WTC11 (cell line): ENCODE results near the gene BHLHE40. TPM values are rescaled to one million over a fixed set of nuclear protein-coding genes. Genes with fewer than 3 reads are reported as not detected.
A peak's percentile ranks its signal among the peaks of the same experiment; 100 is the strongest.

ENCODE experiments used
- ATAC-seq: fragments of 200-7000 bp; cut with Tn5 transposase; 2 replicates; pipeline ENCODE4 v1.10.0; 2021; ENCODE audit warnings: mild to moderate bottlenecking, moderate library complexity
- CTCF ChIA-PET: fragments of 300-600 bp; sonication (Branson Sonifier 250); formaldehyde crosslinking; loops from one replicate; lab custom pipeline; 2021; ENCODE audit warnings: antibody characterized with exemption; lab: Charles Lee
- POLR2A ChIA-PET: fragments of 350-600 bp; sonication (Branson Sonifier 250); formaldehyde crosslinking; loops from one replicate; lab custom pipeline; 2021; ENCODE audit warnings: antibody characterized with exemption; lab: Charles Lee
- DNase-seq: peaks from one replicate; pipeline ENCODE4 v3.0.0; 2021; ENCODE audit warnings: low spot score
- H3K27ac Mint-ChIP-seq: 2 replicates; pipeline ENCODE4 v1.8.0; 2021; ENCODE audit warnings: mixed read lengths
- H3K27me3 Mint-ChIP-seq: 2 replicates; pipeline ENCODE4 v1.8.0; 2021; ENCODE audit warnings: low read depth, mild to moderate bottlenecking, moderate library complexity, mixed read lengths
- H3K36me3 Mint-ChIP-seq: 2 replicates; pipeline ENCODE4 v1.8.0; 2021; ENCODE audit warnings: mixed read lengths
- H3K4me1 Mint-ChIP-seq: 2 replicates; pipeline ENCODE4 v1.8.0; 2022; ENCODE audit warnings: mixed read lengths
- H3K4me3 Mint-ChIP-seq: 2 replicates; pipeline ENCODE4 v1.8.0; 2021; ENCODE audit warnings: mild to moderate bottlenecking, moderate library complexity, mixed read lengths
- H3K9me3 Mint-ChIP-seq: 2 replicates; pipeline ENCODE4 v1.8.0; 2021; ENCODE audit warnings: mixed read lengths
- ARID4B ChIP-seq: sonication (generic); formaldehyde crosslinking; IDR thresholded peaks from 2 replicates; pipeline ENCODE4 v1.8.0; 2023; ENCODE audit warnings: missing genetic modification reagents, mild to moderate bottlenecking, borderline replicate concordance
- ATF2 ChIP-seq: sonication (generic); formaldehyde crosslinking; IDR thresholded peaks from 2 replicates; pipeline ENCODE4 v1.8.1; 2022; ENCODE audit warnings: low read depth, missing genetic modification reagents, borderline replicate concordance
- ATF6 ChIP-seq: sonication (generic); formaldehyde crosslinking; IDR thresholded peaks from 2 replicates; pipeline ENCODE4 v1.8.1; 2023; ENCODE audit warnings: mild to moderate bottlenecking, missing genetic modification reagents
- CTCF ChIP-seq: fragments of 200-600 bp; IDR thresholded peaks from 2 replicates; pipeline ENCODE4 v1.8.0; 2022; ENCODE audit warnings: antibody characterized with exemption
- E2F5 ChIP-seq: sonication (generic); formaldehyde crosslinking; IDR thresholded peaks from 2 replicates; pipeline ENCODE4 v1.8.1; 2022; ENCODE audit warnings: mild to moderate bottlenecking, moderate library complexity, missing genetic modification reagents
- EMX1 ChIP-seq: fragments of 250-450 bp; sonication (Bioruptor Pico); IDR thresholded peaks from 2 replicates; pipeline ENCODE4 v1.8.0; 2021; ENCODE audit warnings: mild to moderate bottlenecking
- FOXK1 ChIP-seq: sonication (generic); formaldehyde crosslinking; IDR thresholded peaks from 2 replicates; pipeline ENCODE4 v1.8.0; 2022; ENCODE audit warnings: mild to moderate bottlenecking, moderate library complexity, missing genetic modification reagents
- GRHL2 ChIP-seq: fragments of 250-450 bp; sonication (Bioruptor Pico); IDR thresholded peaks from 2 replicates; pipeline ENCODE4 v1.8.0; 2022; ENCODE audit warnings: mild to moderate bottlenecking, moderate library complexity; ENCODE audit not compliant: insufficient replicate concordance, severe bottlenecking
- HMGA2 ChIP-seq: fragments of 250-450 bp; sonication (Bioruptor Pico); IDR thresholded peaks from 2 replicates; pipeline ENCODE4 v1.4.0; 2021; ENCODE audit warnings: mild to moderate bottlenecking, moderate library complexity
- JUN ChIP-seq: sonication (generic); formaldehyde crosslinking; IDR thresholded peaks from 2 replicates; pipeline ENCODE4 v1.8.0; 2023; ENCODE audit warnings: mild to moderate bottlenecking, missing genetic modification reagents
- MXD4 ChIP-seq: fragments of 250-450 bp; sonication (Bioruptor Pico); IDR thresholded peaks from 2 replicates; pipeline ENCODE4 v1.8.0; 2021; ENCODE audit warnings: mild to moderate bottlenecking, moderate library complexity, borderline replicate concordance
- NFE2L1 ChIP-seq: sonication (generic); formaldehyde crosslinking; IDR thresholded peaks from 2 replicates; pipeline ENCODE4 v1.8.1; 2023; ENCODE audit warnings: missing genetic modification reagents
- SP1 ChIP-seq: sonication (generic); formaldehyde crosslinking; conservative IDR thresholded peaks from 2 replicates; pipeline ENCODE4 v1.8.1; 2022; ENCODE audit warnings: missing genetic modification reagents
- TCF7 ChIP-seq: sonication (generic); formaldehyde crosslinking; IDR thresholded peaks from 2 replicates; pipeline ENCODE4 v1.8.0; 2022; ENCODE audit warnings: mild to moderate bottlenecking, low read depth, missing genetic modification reagents, moderate library complexity
- TP53 ChIP-seq: sonication (generic); formaldehyde crosslinking; IDR thresholded peaks from 2 replicates; pipeline ENCODE4 v1.8.1; 2023; ENCODE audit warnings: mild to moderate bottlenecking, missing genetic modification reagents
- ZNF121 ChIP-seq: sonication (generic); formaldehyde crosslinking; IDR thresholded peaks from 2 replicates; pipeline ENCODE4 v1.8.0; 2023; ENCODE audit warnings: missing genetic modification reagents
- ZNF219 ChIP-seq: sonication (generic); formaldehyde crosslinking; IDR thresholded peaks from 2 replicates; pipeline ENCODE4 v1.8.0; 2023; ENCODE audit warnings: missing genetic modification reagents, mild to moderate bottlenecking, borderline replicate concordance
- ZNF232 ChIP-seq: sonication (generic); formaldehyde crosslinking; IDR thresholded peaks from 2 replicates; pipeline ENCODE4 v1.8.0; 2022; ENCODE audit warnings: mild to moderate bottlenecking, missing genetic modification reagents
- ZNF396 ChIP-seq: fragments of 250-450 bp; sonication (Bioruptor Pico); IDR thresholded peaks from 2 replicates; pipeline ENCODE4 v1.8.0; 2021; ENCODE audit warnings: mild to moderate bottlenecking, moderate library complexity, borderline replicate concordance
- ZNF416 ChIP-seq: fragments of 250-450 bp; sonication (Bioruptor Pico); IDR thresholded peaks from 2 replicates; pipeline ENCODE4 v1.9.0; 2021; ENCODE audit warnings: mild to moderate bottlenecking, inconsistent platforms
- ZNF423 ChIP-seq: fragments of 250-450 bp; sonication (Bioruptor Pico); IDR thresholded peaks from 2 replicates; pipeline ENCODE4 v2.1.2; 2022; ENCODE audit warnings: mild to moderate bottlenecking, moderate library complexity
- total RNA-seq: library from RNA; stranded (reverse); gene quantifications from 3 replicates; pipeline ENCODE4 v1.2.3, GENCODE V29; 2021
- TF ChIP-seq, protein P1 (sequence below): sonication (generic); formaldehyde crosslinking; IDR thresholded peaks from 2 replicates; pipeline ENCODE4 v1.8.0; 2022; ENCODE audit warnings: mild to moderate bottlenecking, missing genetic modification reagents
- TF ChIP-seq, protein P2 (sequence below): sonication (generic); formaldehyde crosslinking; IDR thresholded peaks from 2 replicates; pipeline ENCODE4 v1.8.1; 2023; ENCODE audit warnings: mild to moderate bottlenecking, moderate library complexity, missing genetic modification reagents

Gene BHLHE40
- total RNA-seq, 1 experiment from 2014 or later, result 5.7 TPM

- DNase-seq, result peak; percentile 90
- peak overlapping the region; percentile 65; the same call in 1 of the 2 replicates for H3K27ac Mint-ChIP-seq
- peak; percentile 40 for ATAC-seq
These were observed 1.3 kb downstream of the BHLHE40 start for GRCh38 chr3:4980229-4981203.

More at GRCh38 chr3:4980229-4981203, 1.3 kb downstream of the BHLHE40 start:
- Mint-ChIP-seq H3K36me3 (peaks cover 25% of the 10 kb centered on the region), H3K4me1 (peaks cover 53% of the 10 kb centered on the region), H3K27me3 (peaks cover 25% of the 10 kb centered on the region), H3K4me3 (peak overlapping the region; percentile 93), H3K9me3 (no peaks in the 10 kb centered on the region)
- ChIA-PET CTCF (interaction anchor here (0.6 to 6.3 kb wide), 26 partner anchors 13 to 532 kb away, joined by 3 to 110 read pairs (median 3); no protein-coding TSS in a partner anchor), POLR2A (interaction anchor here (1.1 to 1.2 kb wide), 3 partner anchors 19 to 260 kb away, joined by 3 to 5 read pairs (median 3); no protein-coding TSS in a partner anchor)
- TF ChIP-seq ZNF416 (CRISPR knock-in tag), result no peak
- no peak for TF ChIP-seq TCF7 (CRISPR knock-in tag)
- TF ChIP-seq ATF6 (CRISPR knock-in tag), result no peak
- TF ChIP-seq, protein P1, sequence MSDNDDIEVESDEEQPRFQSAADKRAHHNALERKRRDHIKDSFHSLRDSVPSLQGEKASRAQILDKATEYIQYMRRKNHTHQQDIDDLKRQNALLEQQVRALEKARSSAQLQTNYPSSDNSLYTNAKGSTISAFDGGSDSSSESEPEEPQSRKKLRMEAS, result 0 out of 2 replicates have a peak, but pooled peaks have one; percentile 34
- TF ChIP-seq ZNF232, result no peak
- TF ChIP-seq MXD4 (CRISPR knock-in tag), result no peak
- TF ChIP-seq, protein P2, sequence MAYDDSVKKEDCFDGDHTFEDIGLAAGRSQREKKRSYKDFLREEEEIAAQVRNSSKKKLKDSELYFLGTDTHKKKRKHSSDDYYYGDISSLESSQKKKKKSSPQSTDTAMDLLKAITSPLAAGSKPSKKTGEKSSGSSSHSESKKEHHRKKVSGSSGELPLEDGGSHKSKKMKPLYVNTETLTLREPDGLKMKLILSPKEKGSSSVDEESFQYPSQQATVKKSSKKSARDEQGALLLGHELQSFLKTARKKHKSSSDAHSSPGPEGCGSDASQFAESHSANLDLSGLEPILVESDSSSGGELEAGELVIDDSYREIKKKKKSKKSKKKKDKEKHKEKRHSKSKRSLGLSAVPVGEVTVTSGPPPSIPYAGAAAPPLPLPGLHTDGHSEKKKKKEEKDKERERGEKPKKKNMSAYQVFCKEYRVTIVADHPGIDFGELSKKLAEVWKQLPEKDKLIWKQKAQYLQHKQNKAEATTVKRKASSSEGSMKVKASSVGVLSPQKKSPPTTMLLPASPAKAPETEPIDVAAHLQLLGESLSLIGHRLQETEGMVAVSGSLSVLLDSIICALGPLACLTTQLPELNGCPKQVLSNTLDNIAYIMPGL (CRISPR knock-in tag), result peak; percentile 62
- TF ChIP-seq FOXK1 (CRISPR knock-in tag), result no peak
- no peak; the same call in 1 of the 2 replicates for TF ChIP-seq ARID4B (CRISPR knock-in tag)
- no peak for TF ChIP-seq TP53 (CRISPR knock-in tag)
- no peak for TF ChIP-seq JUN
- no peak for TF ChIP-seq ZNF423 (CRISPR knock-in tag)
- no peak for TF ChIP-seq ZNF219 (CRISPR knock-in tag)
- TF ChIP-seq CTCF, result peak; percentile 87
- TF ChIP-seq EMX1 (CRISPR knock-in tag), result no peak
- no peak for TF ChIP-seq ZNF396 (CRISPR knock-in tag)
- TF ChIP-seq SP1 (CRISPR knock-in tag), result 0 out of 2 replicates have a peak, but pooled peaks have one; percentile 44
- TF ChIP-seq ZNF121 (CRISPR knock-in tag), result peak; percentile 99
- no peak for TF ChIP-seq ATF2
- TF ChIP-seq HMGA2 (CRISPR knock-in tag), result no peak
- no peak for TF ChIP-seq E2F5 (CRISPR knock-in tag)
- TF ChIP-seq GRHL2, result no peak
- TF ChIP-seq NFE2L1 (CRISPR knock-in tag), result peak; percentile 50; the same call in 1 of the 2 replicates
